GM18873 (cell line): Measurements from ENCODE around the gene HSD17B4.
A peak's percentile ranks its signal among the peaks of the same experiment; 100 is the strongest.
"Not testable (repeated sequence)": the region's sequence is repeated elsewhere in the genome, so short reads cannot be mapped to it uniquely, and the experiment has no call there.

Experiments
- ATAC-seq: cut with Tn5 transposase; IDR thresholded peaks from one replicate; pipeline ENCODE4 v1.9.1; 2021; ENCODE audit warnings: mild to moderate bottlenecking, moderate library complexity, moderate number of reproducible peaks; ENCODE audit not compliant: unreplicated experiment, low FRiP score

Gene HSD17B4, protein sequence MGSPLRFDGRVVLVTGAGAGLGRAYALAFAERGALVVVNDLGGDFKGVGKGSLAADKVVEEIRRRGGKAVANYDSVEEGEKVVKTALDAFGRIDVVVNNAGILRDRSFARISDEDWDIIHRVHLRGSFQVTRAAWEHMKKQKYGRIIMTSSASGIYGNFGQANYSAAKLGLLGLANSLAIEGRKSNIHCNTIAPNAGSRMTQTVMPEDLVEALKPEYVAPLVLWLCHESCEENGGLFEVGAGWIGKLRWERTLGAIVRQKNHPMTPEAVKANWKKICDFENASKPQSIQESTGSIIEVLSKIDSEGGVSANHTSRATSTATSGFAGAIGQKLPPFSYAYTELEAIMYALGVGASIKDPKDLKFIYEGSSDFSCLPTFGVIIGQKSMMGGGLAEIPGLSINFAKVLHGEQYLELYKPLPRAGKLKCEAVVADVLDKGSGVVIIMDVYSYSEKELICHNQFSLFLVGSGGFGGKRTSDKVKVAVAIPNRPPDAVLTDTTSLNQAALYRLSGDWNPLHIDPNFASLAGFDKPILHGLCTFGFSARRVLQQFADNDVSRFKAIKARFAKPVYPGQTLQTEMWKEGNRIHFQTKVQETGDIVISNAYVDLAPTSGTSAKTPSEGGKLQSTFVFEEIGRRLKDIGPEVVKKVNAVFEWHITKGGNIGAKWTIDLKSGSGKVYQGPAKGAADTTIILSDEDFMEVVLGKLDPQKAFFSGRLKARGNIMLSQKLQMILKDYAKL

DNA sequence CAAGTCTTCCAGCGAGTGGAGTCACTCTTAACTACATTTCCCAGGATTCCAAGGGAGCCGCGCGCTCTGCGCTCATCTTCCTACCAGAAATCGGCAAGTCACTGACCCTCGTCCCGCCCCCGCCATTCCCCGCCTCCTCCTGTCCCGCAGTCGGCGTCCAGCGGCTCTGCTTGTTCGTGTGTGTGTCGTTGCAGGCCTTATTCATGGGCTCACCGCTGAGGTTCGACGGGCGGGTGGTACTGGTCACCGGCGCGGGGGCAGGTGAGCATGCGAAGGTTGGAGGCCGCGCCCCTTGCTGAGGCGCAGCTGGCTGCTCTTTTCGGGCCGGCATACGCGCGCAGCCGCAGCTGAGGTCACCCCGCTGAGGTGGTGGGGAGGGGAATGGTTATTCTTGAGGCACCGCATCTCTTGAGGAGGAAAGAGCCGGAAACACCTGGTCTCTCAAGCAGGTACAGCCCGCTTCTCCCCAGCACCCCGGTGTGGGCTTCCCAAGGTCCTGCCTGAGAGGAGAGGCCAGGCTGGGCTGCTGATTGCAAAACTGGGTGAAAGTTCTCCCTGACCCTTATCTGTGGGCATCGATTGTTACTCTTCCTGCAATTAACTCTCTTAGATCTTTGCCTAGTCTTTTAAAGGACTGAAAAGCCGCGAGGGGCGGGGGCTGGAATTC is at the start of gene HSD17B4:
Gene HSD17B4 (plus strand): TSS at position 125 of the 667 bp plus-strand sequence. CDS start 79 bp downstream, at position 204.
- ATAC-seq: peak; percentile 94

DNA sequence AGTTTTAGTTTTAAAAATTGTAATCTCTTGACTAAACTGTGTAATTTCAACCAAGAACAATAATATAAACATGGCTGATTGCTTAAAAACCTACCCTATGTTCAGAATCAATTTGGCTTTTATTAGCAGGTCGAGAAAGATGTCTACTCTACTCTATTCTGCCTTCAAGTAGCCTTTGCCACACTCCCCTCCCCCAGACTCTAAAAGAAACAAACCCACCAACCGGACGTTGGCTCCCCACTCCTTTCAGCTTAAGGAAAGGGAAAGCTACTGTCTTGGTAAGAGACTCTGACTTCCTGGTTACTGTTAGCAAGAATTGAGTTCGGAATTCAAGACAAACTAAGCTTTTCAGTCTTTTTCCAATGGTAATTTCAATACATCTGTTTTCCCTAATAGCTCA is 49.7 kb upstream of the HSD17B4 start:
- no peak for ATAC-seq

DNA sequence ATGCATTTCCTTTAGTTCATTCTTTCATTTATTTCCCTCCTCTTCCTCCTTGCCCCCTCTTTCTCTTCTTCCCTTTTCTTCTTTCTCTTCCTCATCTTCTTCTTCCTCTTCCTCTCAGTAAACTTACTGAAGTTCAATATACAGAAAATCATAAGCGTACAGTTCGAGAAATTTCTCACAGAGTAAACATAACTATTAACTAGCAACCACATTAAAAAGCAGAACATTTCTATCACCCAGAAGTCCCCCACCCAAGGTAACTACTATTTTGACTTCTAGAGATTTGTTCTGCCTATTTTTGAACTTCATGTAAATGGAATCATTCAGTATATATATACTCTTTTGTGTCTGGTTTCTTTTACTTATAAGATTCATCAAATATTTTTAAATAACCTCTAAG is 48.3 kb upstream of the HSD17B4 start:
- no peak for ATAC-seq

DNA sequence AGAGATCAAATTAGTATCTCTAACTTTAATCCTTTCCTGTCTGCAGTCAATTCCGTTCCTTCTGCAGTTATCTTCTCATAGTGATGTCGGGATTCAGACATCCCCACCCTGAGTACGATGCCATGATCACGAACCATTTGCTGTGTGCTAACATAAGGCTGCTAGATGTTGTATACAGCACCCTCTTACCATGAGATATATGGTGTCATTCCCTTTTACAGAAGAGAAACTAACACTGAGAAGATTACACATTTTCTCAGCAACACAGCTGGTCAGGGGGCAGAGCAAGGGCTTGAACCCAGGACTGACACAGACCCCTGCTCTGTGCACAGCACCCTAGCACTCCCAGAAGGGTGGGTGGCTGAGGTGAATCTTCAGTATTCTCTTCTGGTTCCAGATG is 46.9 kb upstream of the HSD17B4 start:
- no peak for ATAC-seq

DNA sequence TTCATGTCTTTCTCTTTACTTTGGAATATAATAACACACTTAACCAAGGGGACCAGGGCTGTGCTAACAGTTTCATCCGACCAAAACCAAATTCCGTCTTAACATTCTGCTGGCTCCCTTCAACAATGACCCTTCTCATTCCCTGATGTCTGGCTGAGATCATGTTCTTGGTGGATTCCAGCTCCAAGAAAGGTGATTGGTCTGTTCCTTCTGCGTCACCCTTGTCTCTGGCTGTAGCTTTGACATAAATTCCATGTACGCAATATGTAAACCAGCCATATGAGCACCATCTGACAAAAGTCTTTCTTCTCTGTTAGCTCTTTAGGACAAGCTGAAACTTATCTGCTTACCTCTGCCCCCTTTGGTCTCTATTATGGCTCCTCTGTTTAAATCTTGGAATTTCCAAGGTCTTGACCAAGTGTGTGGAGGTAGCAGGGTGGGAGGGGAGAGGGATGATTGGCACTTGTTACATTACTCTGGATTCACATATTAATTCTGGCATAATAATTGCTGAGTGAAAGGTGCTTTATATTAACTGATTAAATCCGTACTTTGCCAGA is 45.7 kb upstream of the HSD17B4 start:
- ATAC-seq: no peak

DNA sequence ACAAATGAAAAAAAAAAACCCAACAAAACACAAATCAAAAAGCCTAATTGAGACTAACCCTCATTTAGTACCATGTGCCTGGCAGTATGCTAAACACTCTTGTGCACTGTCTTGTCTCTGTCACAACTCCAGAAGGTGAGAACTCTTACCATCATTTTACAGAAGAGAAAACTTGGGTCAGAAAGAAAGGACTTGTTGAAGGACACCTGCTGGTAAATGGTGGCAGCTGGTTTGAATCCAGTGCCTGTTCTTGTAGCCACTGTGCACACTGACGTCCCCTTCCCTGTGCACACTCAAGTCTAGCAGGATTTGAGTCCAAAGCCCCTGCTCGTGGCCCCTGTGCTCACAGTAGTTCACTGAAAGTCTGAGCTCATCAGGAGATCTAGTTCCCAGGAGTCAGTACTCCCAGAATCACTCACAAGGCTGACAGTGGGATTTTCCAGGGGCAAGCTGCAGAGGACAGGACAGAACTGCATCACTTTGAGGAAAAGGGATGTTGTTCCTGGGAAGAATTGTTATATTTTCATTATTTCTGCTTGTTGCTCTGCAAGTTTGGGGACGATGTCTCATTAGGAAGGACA is 43.0 kb upstream of the HSD17B4 start:
- peak; percentile 40 for ATAC-seq

DNA sequence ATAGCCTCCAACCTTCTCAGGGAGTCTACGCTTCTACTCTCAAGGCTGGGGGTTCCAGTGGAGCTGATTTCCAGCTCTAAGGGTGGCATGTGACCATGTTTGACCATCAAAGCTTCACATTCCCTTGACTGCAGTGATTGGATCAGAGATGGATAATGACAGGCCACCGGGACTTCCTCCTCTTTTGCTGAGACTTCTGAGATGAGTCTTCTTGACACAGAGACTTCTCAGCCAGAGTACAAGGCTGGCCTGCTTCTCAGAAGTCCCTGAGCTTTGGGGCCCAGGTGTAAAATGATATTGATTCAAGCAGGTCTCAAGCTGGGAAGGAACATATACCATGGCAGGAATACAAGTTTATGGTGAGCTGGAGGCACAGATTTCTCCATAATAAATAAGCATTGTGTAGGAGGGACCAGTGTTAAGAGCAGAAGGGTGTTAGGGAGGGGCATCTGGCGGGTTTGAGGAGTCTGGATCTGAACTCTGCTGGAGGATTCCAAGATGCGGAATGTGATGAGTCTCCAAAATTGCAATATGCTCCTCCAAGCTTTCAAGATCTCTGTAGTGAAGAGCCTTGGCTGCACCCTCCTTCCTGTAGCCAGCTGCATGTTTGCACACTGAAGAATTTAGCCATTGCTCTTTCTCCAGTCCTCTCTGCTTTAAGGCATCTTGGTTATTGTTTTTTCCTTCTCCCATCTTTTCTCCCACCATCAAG is 41.7 kb upstream of the HSD17B4 start:
- ATAC-seq: no peak

DNA sequence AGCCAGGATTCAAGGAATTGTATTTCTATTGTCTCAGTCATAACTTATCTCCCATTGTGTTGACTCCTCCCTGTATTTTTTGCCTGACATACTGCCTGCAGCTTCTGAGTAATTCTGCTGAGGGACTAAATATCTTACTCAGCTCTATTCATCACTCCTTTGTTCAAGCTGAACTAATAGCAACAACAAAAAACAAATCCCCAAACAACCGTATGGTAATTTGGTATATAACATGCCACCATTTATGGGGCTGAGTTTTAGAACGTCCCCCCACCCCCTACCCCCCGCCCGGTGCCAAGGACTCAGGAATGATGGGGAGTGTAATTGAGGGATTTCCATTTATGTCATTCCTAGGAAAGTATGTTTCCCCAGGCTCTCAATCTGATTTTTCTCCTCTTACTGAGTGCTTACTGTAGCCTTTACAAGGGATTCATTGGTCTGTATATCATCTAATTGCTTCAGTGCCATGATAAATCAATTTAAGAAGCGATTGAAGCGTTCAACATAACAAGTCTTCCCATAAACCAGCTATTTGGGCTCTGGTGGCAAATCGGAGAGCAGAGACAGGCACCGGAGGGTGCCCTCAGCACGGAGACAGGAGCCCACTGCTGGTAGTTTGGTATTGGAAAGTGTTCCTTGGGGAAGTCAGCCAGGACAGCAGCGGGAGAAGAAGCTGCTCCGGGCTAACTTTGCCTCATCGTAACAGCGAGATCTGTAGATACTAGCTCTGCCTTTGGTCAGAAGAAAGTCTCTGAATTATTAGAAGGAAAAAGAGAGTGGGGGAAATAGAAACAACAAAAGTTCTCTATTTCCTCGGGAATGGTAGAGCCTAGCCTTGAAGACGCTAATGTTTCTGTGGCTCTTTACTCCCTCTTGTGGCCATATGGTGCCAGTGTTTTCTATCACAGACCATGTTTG is 40.7 kb upstream of the HSD17B4 start:
- peak; percentile 65 for ATAC-seq

DNA sequence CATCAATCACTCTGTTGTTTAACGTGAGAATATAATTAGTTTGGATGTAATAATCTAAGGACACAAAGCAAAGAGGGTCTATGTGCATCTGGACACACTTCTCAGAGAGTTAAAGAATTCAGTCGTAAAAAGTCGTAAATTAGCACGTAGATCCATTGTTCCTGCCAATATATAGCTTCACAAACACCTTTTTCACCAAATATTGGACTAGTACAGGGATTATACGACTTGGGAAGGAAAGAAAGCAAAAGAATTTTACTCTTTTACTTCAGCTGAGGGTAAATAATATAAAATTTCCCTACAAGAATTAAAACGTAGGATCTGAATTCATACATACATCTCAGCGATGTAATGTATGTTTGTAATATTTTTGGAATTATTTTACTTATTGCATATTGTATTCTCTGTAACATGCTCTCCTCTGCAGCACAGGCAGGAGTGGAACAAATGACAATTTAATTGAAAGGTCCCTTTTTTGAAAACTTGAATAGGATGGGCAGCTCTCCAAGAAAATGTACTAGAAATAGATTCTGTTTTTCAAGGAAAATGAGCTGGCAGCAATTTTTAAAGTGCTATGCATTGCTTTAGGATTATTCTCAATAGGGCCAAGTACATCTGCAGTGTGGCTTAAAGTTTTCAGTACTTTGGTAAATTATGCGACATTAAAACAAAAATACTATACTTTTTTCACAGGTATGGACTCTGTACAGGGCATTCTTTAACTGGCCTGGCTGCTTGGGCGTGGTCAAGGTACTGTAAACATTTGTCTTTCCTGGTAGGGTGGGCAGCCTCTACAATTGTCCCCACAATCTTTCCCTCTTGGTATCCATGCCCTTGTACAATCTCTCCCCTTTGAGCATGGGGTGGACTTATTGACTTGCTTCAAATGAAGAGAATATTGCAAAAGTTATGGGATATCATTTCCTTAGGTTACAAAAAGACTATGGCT is 39.7 kb upstream of the HSD17B4 start:
- ATAC-seq: no peak

DNA sequence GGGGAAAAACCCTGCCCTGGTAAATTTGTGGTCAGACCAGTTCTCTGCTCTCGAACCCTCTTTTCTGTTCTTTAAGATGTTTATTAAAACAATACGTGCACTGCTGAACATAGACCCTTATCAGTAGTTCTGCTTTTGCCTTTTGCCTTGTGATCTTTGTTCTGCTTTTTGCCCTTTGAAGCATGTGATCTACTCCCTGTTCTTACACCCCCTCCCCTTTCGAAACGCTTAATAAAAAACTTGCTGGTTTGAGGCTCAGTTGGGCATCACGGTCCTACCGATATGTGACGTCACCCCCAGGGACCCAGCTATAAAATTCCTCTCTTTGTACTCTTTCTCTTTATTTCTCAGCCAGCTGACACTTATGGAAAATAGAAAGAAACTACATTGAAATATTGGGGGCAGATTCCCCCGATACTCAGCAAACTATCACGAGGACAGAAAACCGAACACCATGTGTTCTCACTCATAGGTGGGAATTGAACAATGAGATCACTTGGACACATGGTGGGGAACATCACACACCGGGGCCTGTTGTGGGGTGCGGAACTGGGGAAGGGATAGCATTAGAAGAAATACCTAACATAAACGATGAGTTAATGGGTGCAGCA is 38.1 kb upstream of the HSD17B4 start:
- not testable (repeated sequence) for ATAC-seq

DNA sequence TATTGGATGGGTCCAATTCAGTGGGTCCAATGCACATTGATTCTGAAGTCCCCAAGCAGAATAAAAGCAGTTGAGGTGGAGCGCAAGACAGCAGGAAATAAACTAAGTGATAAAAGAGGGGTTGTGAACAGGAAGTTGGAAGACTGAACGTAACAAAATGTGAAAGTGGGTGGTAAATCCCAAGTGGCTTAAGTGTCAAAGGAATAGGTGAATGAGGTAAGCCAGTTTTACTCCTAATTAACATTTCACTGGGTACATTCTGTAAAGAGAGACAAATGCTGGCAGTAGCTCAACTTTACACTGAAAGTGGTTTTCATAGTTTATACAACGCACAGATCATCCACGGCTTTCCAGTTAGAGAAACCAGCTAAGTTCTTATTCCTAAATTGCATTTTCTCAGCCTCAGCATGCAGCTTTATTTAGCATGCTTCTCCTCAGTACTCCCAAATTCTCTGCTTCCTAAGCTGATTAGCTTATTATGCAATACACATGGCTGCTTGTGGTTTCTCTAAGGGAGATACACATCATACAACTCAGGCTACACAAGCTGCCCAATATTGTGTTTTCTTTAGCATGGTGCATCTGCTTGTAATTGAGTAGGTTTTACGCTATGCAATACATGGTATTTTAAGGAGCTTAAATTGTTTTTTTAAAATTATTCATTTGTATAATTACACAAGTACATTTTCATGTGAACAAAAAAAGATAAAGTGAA is 34.2 kb upstream of the HSD17B4 start:
- ATAC-seq: no peak

DNA sequence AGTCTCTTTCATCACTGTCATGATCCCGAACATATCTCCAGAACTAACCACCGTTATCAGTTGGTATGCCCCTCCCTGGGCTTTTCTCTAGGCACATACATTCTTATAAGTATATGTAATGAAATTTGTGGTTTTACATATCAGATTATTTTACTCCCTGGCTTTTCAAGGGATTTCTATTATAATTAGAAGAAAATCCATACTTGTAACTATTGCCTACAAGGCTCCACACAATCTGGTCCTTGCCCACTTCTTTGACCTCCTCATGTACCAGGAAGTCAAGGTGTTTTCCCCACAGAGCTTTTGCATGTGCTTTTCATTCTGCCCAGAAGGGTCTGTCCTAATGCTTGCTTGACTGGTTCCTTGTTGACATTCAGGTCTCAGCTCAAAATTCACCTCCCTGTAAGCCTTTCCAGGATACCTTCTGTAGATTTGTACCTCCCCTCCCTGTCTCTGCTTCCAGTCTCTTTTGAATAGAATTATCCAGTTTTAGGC is 33.6 kb upstream of the HSD17B4 start:
- ATAC-seq: peak; percentile 59

DNA sequence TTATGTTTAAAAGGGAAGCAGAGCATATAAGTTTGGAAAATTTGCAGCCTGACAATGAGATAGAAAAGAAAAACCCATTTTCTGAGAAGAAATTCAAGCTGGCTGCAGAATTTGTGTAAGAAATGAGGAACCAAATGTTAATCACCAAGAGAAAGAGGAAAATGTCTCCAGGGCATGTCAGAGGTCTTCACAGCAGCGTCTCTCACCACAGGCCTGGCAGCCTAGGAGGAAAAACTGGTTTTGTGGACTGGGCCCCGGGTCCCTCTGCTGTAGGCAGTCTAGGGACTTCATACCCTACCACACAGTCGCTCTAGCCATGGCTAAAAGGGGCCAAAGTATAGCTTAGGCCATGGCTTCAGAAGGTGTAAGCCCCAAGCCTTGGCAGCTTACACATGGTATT is 32.1 kb upstream of the HSD17B4 start:
- no peak for ATAC-seq

DNA sequence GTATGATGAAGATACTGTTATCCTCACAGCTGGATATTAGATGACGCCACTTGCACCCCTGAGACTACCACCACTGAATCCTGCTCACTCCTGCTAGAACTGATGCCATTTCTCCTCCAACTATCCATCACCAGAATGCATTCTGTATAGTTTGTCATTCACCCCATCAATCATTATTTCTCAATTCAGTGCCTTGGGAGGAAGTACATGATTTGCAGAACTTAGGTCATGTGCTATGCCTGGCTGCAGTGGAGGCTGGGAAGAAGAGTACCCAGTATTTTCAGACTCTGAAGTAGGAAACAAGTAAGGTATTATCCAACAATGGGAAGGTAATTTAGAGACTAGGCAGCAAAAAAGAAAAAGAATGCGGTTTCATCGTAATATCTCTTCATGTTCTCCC is 26.2 kb upstream of the HSD17B4 start:
- no peak for ATAC-seq

DNA sequence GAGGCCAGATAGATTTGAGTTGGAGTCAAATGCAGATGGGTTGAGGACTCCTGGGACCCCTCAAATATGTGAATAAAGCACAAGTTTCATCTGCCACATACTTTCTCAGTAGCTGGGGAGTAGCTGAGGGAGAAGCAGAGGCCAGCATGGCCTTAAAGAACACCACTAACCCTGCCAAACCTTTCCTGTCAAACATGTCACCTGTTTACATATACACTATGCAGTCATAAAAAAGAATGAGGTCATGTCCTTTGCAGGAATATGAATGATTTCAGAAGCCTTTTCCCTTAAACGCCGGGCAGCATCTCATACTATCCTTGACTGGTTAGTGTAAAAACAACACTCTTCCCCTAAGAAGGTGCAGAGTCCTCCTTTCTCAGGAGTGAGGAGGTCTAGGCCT is 25.2 kb upstream of the HSD17B4 start:
- ATAC-seq: no peak

DNA sequence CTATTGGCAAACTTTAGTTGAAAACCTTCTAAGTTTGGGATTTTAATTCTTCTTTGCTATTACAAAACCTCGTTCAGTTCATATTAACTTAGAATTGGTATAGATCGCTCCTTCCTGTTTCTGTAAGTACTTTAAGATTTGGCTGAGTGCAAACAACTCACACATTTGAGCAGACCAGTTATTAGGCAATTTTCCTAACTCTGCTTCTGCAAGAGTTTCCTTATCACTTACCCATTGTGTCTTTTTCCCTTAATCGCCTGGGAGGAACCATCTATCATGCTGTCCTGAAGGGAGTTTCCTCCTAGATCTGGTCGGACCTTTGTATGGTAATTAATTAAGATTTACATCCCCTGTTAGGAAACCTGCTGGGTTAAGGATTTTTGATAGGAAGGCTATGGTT is 24.7 kb upstream of the HSD17B4 start:
- not testable (repeated sequence) for ATAC-seq

DNA sequence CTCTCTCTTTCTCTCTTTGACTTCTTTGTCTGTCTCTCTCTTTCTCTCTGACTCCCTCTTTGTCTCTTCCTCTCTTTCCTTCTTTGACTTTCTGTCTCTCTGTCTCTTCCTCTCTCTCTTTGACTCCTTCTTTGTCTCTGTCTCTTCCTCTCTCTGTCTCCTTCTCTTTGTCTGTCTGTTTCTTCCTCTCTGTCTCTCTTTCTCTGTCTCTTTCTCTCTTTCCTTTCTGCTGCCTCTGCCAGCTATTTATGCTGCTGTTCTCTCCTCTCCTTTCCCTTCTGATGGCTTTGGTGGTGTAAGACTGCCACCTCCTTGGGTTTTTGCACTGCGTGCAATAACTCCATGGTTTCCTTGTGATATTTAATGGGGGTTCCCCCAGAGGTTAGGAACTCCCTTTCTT is 24.1 kb upstream of the HSD17B4 start:
- ATAC-seq: not testable (repeated sequence)
